Ishikawa (cell line): ENCODE results near the gene ZFAND3.

Source experiments
- CEBPB ChIP-seq: IDR thresholded peaks from 2 replicates; pipeline ENCODE4 v1.6.1; 2012
- CREB1 ChIP-seq: IDR thresholded peaks from 2 replicates; pipeline ENCODE4 v1.6.1; 2012; ENCODE audit warnings: low read depth
- EGR1 ChIP-seq: IDR thresholded peaks from 2 replicates; pipeline ENCODE4 v1.6.1; 2012
- EP300 ChIP-seq: IDR thresholded peaks from 2 replicates; pipeline ENCODE4 v1.6.1; 2012; ENCODE audit warnings: borderline replicate concordance
- FOXM1 ChIP-seq: IDR thresholded peaks from 2 replicates; pipeline ENCODE4 v1.6.1; 2012; ENCODE audit warnings: low read depth, borderline replicate concordance
- MAX ChIP-seq: IDR thresholded peaks from 2 replicates; pipeline ENCODE4 v1.6.1; 2012
- NFIC ChIP-seq: IDR thresholded peaks from 2 replicates; pipeline ENCODE4 v1.6.1; 2012
- RAD21 ChIP-seq: IDR thresholded peaks from 2 replicates; pipeline ENCODE4 v1.6.1; 2012; ENCODE audit warnings: low read depth
- TAF1 ChIP-seq: IDR thresholded peaks from 2 replicates; pipeline ENCODE4 v1.6.1; 2012; ENCODE audit warnings: low read depth, mild to moderate bottlenecking
- TCF12 ChIP-seq: IDR thresholded peaks from 2 replicates; pipeline ENCODE4 v1.6.1; 2012; ENCODE audit warnings: low read depth
- TEAD4 ChIP-seq: IDR thresholded peaks from 2 replicates; pipeline ENCODE4 v1.6.1; 2012
- YY1 ChIP-seq: IDR thresholded peaks from 2 replicates; pipeline ENCODE4 v1.6.1; 2012; ENCODE audit warnings: low read depth
- ZBTB7A ChIP-seq: IDR thresholded peaks from 2 replicates; pipeline ENCODE4 v1.6.1; 2012; ENCODE audit warnings: low read depth
- TF ChIP-seq, protein P1 (sequence below): IDR thresholded peaks from 2 replicates; pipeline ENCODE4 v1.6.1; 2012
- TF ChIP-seq, protein P2 (sequence below): IDR thresholded peaks from 2 replicates; pipeline ENCODE4 v1.6.1; 2012; ENCODE audit warnings: low read depth, mild to moderate bottlenecking

ZFAND3 gene

GRCh38 chr6:38056361-38056760, 236.8 kb downstream of the ZFAND3 start:
- TF ChIP-seq ZBTB7A = no peak
- TF ChIP-seq, protein P1, sequence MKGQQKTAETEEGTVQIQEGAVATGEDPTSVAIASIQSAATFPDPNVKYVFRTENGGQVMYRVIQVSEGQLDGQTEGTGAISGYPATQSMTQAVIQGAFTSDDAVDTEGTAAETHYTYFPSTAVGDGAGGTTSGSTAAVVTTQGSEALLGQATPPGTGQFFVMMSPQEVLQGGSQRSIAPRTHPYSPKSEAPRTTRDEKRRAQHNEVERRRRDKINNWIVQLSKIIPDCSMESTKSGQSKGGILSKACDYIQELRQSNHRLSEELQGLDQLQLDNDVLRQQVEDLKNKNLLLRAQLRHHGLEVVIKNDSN = no peak

GRCh38 chr6:38057994-38058393, 238.5 kb downstream of the ZFAND3 start:
- TF ChIP-seq MAX (no peak), EGR1 (0 out of 2 replicates have a peak, but pooled peaks have one; percentile 9)

- TF ChIP-seq EP300 = no peak
- no peak for TF ChIP-seq FOXM1
Measured at GRCh38 chr6:38062066-38062465, 242.5 kb downstream of the ZFAND3 start.

DNA sequence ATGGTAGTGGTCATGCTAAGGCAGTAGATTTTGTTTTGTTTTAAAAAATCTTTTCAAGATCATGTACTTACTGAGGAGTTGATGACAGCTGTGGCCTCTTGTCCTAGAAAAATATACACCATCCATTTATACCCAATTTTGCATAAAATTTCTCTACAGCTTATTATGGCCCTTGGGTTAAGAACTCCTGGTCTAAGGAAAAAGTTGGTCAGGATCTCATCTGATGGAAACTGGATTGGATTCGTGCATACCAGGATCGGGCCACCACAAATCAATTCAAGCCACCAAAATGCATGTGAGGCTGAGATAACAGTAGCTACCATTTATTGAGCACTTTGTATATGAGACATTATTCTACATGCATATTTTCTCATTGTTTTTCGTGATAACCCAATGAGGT, 244.4 kb downstream of the ZFAND3 start:
- no peak for TF ChIP-seq EGR1
- no peak for TF ChIP-seq CEBPB
- TF ChIP-seq MAX = no peak
- TF ChIP-seq RAD21 = no peak
- TF ChIP-seq ZBTB7A = no peak
- no peak for TF ChIP-seq EP300
- TF ChIP-seq, protein P2, sequence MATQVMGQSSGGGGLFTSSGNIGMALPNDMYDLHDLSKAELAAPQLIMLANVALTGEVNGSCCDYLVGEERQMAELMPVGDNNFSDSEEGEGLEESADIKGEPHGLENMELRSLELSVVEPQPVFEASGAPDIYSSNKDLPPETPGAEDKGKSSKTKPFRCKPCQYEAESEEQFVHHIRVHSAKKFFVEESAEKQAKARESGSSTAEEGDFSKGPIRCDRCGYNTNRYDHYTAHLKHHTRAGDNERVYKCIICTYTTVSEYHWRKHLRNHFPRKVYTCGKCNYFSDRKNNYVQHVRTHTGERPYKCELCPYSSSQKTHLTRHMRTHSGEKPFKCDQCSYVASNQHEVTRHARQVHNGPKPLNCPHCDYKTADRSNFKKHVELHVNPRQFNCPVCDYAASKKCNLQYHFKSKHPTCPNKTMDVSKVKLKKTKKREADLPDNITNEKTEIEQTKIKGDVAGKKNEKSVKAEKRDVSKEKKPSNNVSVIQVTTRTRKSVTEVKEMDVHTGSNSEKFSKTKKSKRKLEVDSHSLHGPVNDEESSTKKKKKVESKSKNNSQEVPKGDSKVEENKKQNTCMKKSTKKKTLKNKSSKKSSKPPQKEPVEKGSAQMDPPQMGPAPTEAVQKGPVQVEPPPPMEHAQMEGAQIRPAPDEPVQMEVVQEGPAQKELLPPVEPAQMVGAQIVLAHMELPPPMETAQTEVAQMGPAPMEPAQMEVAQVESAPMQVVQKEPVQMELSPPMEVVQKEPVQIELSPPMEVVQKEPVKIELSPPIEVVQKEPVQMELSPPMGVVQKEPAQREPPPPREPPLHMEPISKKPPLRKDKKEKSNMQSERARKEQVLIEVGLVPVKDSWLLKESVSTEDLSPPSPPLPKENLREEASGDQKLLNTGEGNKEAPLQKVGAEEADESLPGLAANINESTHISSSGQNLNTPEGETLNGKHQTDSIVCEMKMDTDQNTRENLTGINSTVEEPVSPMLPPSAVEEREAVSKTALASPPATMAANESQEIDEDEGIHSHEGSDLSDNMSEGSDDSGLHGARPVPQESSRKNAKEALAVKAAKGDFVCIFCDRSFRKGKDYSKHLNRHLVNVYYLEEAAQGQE = no peak
- TF ChIP-seq TEAD4 = no peak
- TF ChIP-seq, protein P1 = no peak
- TF ChIP-seq CREB1 = no peak
- TF ChIP-seq FOXM1 = no peak
- no peak for TF ChIP-seq TAF1
- no peak for TF ChIP-seq TCF12
- TF ChIP-seq YY1 = no peak
- no peak for TF ChIP-seq NFIC

- TF ChIP-seq, protein P1 = no peak
- TF ChIP-seq TCF12 = no peak
- no peak for TF ChIP-seq CEBPB
- no peak for TF ChIP-seq FOXM1
- no peak for TF ChIP-seq YY1
Measured at GRCh38 chr6:38064431-38064830, 244.9 kb downstream of the ZFAND3 start.

- TF ChIP-seq RAD21 (no peak), CEBPB (no peak), MAX (no peak)
Measured at GRCh38 chr6:38065734-38066305, 246.3 kb downstream of the ZFAND3 start.

DNA sequence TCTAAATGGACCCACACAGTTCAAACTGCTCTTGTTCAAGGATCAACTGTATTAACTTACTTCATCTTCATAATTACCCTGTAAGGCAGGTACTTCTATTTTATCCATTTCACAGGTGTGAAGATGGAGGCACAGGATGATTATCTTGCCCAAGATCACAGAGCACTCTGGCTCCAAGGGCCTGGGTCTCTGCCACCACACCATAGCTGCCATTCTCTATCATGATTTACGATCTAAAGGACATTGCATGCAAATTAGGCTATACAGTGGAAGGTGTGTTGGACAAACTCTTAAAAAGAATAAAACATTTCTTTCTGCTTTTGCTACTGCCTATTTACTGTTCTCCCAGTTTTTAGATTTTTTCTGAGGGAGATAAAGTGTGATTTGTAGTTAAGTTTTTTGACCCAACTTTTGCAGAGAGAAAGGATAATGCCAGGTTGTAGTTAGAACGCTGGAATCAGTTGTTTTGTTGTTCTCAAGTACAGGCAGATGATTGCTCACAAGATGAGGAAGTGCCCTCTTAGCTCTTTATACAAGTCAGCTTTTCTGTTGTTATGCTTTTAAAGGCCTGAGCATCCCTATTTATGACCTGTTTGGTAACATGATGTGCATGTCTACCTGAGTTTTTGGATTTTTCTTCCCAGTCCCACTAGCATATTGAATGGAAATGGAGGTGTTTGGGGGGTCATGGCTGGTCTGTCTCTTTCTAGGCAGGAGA, 247.9 kb downstream of the ZFAND3 start:
- TF ChIP-seq TEAD4 (no peak), FOXM1 (no peak), MAX (no peak), YY1 (no peak), CEBPB (no peak), CREB1 (no peak), ZBTB7A (no peak), RAD21 (no peak)

- TF ChIP-seq CREB1 (no peak), FOXM1 (no peak), CEBPB (no peak), TCF12 (no peak), EGR1 (no peak), ZBTB7A (no peak), TAF1 (no peak), EP300 (no peak), YY1 (no peak), TEAD4 (no peak), NFIC (no peak), RAD21 (no peak), MAX (no peak)
- TF ChIP-seq, protein P2 = no peak
- TF ChIP-seq, protein P1 = no peak
Measured at GRCh38 chr6:38068854-38069590, 249.5 kb downstream of the ZFAND3 start.
